Stimulated activated CD4-positive, alpha-beta T cell treated with anti-CD3 and anti-CD28 coated beads, Interleukin-15, amount 100 ng/mL, for 48 hours (primary cell): ENCODE data around the gene LMO7.
A peak's percentile ranks its signal among the peaks of the same experiment; 100 is the strongest.
"Not testable (repeated sequence)": the region's sequence is repeated elsewhere in the genome, so short reads cannot be mapped to it uniquely, and the experiment has no call there.

Experiments used
- DNase-seq, 2 donors: peaks; one replicate each; pipeline ENCODE4 v3.0.0-alpha.2; 2020; ENCODE audit warnings: low read depth in 2 of 2

The LMO7 gene

DNA sequence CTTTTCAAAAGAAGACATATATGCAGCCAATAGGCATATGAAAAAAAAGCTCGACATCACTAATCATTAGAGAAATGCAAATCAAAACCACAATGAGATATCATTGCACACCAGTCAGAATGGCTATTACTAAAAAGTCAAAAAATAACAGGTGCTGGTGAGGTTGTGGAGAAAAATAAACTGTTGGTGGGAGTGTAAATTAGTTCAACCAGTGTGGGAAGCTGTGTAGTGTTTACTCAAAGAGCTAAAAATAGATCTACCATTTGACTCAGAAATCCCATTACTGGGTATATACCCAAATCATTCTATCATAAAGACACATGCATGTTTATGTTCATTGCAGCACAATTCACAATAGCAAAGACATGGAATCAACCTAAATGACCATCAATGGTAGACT is 106.9 kb downstream of the LMO7 start:
- DNase-seq = not testable (repeated sequence)

DNA sequence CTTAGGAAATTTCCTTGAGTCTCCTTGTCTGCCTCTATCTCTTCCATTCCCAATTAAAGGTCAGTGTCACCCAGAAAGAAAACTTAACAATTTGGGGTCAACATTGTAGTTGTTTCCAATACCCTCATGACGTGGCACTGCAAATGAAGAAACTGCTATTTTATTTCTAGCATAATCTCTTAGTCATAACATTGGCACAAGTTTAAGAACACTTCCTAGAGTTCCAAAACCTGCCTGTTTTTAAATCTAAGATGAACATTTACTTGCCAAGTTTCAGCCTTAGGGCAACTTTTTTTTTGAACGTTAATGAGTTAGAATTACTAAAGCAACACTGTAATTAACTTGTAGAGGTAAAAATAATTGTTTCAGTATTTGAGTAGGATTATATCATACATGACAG is 108.0 kb downstream of the LMO7 start:
- DNase-seq = no peak

DNA sequence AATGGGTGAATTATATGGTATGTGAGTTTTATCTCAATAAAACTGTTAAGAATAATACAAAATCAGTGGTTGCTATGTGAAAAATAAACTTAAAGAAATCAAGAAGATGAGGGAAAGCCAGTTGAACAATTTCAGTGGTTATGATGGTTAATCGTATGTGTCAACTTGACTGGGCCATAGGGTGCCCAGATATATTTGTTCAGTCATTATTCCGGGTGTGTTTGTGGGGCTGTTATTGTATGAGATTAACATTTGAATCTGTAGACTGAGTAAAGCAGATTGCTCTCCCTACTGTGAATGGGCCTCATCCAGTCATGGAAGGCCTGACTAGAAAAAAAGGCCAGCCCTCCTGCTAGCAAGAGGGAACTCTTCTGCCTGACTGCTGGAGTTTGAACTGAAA is 109.3 kb downstream of the LMO7 start:
- no peak for DNase-seq

DNA sequence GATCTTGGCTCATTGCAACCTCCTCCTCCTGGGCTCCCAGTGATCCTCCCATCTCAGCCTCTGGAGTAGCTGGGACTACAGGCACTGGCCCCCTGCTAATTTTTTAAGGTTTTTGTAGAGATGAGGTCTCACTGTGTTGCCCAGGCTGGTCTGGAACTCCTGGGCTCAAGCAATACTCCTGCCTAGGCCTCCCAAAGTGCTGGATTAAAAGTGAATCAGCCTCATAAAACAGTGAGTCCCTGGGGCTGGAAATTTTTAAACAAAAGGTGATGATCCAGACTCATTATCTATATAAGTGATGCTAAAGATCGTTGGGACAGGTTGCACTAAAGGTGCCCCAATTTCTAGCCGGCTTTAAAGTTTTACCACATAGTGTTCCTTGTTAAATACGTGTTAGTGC is 112.7 kb downstream of the LMO7 start:
- DNase-seq = no peak

DNA sequence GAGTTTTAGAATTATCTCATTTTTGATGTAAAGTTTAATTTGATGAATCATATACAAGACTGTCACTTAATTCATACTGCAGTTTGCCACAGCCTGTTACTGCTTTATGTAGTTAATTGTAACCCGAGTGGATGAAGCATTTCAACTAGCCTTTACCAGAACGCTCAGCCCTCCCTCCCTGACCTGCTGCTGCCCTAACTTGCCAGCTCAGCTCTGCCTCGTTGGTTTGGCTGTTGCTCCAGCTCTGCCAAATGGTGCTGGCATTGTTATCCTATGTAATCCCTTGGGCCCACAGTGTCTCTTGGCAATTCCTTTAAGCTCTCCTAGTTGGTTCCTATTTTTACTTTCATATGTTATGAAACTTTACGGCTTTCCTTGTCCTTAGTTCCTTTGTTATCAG is 113.3 kb downstream of the LMO7 start:
- no peak for DNase-seq

DNA sequence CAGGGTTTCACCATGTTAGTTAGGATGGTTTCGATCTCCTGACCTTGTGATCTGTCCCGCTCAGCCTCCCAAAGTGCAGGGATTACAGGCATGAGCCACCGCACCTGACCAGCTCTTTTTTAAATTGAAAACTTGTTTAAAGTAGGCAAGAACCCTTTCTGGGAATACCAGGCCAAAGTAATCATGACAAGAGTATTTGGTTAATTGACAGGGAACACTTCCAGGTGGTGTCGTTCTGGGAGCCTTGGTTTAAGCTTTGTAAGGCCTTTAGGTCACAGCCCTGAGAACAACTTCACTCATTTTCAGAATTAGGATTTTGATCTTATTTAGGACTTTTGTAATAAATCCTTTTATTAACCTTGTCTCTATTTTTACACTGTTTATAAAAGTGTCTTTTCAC is 115.2 kb downstream of the LMO7 start:
- DNase-seq = no peak

DNA sequence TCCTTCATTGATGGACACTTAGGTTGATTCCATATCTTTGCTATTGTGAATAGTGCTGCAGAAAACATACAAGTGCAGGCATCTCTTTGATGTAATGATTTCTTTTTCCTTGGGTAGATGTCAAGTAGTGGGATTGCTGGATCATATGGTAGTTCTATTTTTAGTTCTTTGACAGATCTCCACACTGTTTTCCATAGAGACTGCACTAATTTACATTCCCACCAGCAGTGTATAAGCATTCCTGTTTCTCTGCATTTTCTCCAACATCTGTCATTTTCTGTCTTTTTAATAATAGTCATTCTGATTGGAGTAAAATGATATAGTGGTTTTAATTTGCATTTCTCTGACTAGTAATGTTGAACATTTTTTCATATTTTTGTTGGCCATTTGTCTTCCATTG is 116.7 kb downstream of the LMO7 start:
- no peak for DNase-seq

DNA sequence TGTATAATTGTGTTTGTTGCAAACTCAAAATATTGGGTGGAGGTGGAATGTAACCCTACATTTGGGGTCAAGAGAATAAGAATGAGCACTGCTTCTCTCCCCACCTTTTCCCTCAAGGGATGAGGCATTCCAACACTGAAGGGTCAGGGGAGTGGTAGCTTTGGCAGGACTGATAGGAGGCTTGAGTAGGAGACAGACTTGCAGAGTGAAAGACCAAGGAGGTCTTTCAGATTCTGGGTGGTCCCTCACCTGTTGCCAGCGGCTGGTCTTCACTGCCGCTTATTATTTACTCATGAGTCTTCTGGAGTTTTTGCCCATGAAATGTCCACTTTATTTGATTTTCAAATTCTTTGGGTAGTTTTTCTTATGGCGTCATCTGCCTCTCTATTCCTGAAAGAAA is 118.8 kb downstream of the LMO7 start:
- no peak for DNase-seq

DNA sequence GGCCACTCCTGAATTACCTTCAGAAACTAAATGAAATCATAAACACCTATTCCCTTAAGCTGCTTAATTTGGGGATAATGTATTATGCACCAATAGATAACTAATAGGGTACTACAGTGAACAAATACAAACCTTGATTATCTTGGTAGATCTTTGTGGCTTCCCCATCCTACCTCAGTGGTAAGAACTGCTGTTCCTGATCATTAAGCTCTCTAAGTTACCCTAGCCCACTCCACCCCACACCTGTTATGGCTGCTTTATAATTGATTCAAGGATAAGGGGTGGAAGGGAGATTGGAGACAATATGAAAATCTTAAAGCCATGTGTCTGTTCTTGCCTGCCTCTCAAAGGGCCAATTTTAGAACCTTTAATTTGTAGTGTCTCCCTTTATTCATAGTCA is 121.2 kb downstream of the LMO7 start:
- no peak for DNase-seq

DNA sequence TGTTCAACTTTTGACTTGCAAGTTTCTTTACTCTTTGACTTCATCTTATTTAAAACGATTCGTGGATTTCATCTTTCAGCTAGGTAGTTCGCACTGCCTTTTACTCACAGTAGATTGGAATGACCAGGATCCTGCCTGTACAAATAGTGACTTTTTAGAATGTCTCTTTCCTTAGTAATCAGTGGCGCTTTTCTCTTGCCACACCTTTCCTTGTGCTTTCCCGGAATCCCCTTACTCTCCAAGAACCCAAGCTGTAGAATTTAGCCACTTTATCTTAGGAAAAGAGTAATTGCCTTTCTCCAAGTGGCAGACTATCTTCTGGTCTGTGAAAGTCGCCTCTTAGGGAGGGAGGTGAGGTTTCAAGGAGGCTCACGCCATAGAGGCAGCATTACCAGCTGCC is 123.4 kb downstream of the LMO7 start:
- DNase-seq = no peak

DNA sequence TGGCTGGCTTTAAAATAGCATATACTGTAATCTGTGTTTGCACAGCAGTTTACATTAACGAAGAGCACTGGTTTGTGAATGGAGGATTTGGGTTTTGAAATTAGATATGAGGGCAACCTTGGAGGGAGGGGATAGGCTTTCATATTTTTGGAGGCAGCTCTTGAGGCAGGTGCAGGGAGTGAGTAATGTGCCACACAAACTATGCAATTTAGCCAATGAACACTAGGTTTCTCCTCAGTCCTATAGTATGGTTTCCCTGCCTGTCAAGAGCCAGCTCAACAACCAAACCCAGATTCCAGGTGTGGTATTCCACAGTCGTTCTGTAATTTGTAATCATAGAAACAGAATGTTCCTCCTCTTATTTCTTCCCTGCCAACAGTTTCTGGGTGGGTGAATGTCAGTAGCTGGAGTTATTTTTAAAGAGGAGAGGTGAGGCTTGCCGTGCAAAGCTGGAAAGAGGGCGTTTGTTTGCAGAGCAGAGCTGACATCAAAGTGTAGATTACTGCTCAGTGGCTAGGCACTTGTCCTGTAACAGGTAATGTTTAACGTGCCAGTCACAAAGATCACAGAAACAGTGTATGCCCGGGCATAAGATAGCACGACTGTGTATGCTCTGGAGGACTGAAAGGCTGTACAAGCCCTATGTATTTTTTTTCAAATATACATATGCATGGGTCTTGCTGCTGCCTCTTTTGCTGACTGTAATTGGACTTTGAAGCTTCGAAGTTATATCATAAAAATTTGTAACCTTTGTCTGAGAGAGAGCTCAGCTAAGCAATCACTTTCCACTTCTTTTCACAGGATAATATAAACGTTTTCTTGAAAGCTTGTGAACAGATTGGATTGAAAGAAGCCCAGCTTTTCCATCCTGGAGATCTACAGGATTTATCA is 124.2 kb downstream of the LMO7 start:
- DNase-seq = no peak

DNA sequence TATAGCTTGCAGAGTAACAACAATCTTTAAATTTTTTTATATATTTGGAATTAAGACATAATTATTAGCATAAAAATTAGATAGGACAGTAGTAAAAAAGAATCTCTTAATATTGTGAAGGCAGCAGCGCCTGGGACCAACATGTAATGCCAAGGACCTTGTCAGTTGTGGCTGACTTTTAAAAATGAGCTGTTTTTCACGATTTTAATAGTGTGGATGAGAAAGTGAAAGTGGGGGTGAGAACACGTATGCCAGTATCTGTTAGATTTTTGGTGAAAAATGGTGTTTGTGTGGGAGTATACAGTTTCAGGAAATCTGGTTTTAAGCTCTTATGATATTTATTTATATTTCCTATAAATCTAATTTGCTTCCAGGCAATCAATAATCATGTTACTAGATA is 125.2 kb downstream of the LMO7 start:
- DNase-seq = no peak

DNA sequence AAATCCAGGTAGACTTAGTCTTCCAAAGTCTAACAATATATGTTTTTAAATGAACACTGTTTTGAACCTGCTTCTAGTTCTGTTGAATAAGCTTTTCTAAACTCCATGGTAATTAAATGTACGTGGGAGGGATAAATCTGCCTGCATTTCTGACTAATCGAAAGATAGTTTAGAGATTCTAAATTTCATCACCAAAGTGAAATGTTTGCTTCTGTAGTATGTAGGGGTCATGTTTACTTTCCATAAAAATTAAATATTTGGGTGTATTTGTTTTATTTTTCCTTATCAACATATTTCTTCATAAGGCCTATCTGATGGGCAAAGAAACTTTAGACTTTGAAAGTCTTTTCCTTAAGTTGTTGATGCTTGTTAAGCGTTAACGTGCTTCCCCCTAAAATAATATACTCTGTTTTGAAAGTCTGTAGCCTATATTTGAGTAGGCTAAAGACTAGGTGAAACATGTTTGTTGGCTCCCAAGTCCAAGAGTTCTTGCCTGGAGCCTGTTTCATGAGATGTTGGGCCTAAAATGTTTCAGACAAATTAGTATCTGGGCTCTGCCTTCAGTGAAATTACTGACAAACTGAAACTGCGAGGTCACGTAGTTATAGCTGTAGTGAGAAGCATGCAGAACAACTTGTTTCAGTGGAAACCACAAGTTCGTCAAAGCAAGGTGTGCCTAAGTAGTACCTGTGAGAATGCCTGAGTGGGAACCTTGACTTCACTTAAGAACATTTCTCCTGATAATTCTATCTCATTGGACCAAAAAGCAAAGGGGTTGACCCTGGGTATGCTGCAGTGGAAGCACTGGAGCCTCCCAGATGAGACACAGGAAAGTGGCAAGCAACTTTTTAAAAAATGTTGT is 126.2 kb downstream of the LMO7 start:
- DNase-seq = peak in 1 of 2 donors; percentile 14

DNA sequence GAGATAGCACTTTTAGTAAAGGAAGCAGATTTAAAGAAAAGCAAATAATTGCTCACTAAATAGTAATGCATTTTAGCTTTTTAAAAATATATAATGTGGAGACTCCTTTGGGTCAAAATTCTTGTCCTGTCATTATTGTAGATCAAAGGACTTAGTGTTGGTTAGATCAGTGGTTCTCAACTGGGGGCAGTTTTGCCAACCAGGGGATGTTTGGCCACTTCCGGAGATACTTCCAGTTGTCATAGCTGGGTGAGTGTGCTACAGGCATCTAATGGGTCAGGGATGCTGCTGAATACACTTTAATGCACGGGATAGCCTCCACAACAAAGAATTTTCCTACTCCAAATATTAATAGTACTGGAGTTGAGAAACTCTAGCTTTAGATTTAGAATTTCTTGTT is 126.8 kb downstream of the LMO7 start:
- DNase-seq = no peak

DNA sequence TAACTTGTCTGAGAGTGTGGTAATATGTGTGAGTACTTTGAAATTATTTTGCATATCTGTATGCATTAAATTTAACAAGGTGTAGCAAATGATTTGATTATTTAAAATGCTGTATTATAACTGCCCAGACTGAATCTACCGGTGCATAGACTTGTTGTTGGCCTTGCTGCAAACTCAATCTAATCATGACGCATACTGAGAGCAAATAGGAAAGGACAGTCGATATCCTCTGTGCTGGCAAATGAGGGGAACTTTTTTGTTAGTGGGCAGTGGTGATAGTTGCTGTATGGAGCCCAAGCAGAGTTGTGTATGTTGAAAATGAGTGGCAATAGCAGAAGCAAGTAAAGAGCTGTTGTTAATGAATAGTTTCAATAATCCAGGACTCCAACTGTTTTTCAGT is 127.4 kb downstream of the LMO7 start:
- no peak for DNase-seq

DNA sequence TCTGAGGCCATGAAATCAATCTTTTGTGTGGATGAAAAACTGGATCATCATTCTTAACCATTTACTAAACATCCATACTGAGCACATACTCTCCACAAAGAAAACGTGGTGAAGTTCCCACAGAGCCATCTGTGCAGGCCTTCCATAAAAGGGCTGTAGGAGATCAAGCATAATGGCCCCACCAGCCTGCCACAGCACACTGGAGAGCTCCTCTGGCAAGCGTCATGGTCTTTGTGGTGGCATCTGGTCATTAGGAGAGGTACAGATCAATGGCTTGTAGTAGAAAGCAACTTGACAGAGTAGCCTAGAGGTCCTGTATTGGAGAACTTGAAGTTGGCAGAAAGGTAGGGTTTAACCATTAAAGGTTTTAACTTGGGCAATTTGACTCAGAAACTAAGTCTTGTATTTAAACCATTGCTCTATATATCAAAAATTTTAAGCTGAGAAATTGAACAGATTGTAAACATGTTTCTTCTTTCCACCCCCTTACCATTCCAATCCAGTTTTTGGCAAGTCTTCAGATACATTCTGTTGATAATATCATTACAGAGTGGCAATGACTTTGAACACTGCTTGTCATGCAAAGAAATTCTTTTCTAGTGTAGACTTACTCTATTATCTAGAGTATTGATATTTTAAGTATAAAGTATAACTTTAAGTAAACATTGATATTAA is 128.3 kb downstream of the LMO7 start:
- DNase-seq = no peak

DNA sequence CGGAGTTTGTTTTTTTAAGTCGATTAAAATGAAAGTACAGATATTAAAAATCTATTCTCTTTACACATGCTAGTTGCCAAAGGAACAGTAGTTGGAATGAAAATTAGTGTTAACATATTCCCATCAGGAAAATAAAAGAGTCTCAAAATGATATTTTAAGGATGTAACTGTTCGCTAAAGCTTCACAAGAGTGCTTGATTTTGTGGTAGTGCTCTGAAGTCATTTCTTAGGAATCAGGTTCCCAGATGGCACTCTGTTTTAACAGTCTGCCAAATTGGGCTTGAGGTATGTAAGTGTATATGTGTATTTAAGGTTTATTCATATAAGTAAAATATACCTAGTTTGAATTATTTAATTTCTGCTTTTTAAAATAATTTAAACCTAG is 128.8 kb downstream of the LMO7 start:
- no peak for DNase-seq

DNA sequence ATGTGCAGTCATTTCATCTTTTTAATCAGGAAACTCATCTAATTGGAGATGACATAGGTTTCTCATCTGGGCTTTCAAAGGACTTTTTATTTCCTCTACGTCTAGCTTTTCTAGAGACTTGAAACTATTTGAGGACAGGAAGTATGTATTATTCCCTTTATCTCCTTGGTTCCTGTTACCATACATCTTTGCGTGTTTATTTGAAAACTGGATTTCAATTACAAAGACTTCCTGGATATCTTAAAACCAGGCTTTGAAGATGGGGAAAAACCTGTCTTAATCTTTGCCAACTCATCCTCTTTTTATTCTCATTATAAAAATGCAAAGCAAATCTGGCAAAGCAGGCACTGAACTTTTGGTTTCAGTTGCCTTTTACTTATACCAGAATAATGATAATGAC is 130.5 kb downstream of the LMO7 start:
- DNase-seq = no peak

DNA sequence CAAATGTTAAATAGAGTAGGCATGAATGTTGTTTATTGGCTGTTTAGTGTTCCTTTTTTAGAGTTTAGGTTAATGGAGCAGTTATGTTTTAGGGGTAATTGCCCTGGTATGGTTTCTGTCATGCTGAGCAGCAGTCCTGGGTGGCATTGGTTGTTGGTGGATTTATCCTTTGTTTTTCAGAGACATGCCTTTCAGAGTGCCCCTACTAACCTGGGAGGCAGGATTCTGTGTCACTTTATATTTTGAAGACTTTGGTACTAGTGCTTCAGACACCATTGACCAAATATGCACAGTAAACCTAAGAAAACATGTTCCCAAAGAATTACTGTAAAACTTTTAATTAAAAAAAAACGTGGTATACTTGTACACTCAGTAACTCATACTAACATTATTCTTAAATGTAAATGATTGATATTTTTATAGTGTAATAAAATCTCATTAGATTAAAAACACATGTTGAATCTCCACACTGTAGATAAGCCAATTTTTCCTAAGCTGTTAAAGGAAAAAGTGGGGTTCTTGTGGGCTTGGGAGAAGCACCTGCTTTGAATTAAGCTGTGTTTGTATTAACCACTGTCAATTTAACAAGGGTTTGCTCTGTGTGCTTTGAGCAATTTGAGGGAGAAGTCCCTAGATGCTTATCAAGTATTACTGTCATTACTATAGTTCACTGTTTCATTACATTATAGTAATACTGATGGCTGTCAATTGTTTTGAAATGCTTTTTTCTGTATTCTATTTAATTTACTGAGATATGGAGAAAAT is 133.2 kb downstream of the LMO7 start:
- DNase-seq = no peak

DNA sequence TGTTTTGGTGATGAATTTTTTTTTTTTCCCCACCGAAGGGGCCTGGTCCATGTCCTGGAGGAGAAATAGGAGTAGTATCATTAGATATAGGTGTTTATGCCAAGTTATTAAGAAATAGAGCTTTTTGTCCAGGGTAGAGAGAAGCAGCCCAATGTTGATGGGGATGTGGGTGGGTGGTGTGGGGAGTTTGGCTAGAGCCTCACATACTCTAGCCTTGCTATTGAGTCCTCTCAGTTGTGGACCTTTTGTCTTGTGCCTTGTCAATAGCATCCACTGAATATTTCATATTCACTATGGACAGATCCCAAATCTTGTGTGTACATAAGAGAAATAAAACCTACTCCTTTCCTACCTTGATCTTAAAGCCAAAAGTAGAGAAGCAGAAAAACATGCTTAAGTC is 134.0 kb downstream of the LMO7 start:
- DNase-seq = no peak

DNA sequence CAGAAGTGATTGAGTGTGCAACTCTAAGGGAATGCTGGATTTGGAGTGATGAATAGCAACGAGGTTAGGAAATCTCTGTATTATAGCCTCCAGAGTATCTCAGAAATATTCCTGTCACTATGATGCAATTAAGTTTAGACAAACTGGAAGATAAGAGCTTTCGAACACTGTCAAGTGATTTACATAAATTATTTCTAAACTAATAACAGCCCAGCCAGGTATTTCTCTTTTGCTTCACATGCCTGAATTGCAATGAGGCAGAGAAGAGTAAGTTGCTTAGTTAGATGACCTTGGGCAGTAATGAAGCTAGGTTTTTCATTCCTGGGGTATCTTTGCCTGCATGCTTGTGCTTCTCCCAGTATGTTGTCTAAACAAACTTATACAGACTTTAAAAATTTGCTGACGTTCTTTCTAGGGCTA is 134.5 kb downstream of the LMO7 start:
- DNase-seq = no peak

DNA sequence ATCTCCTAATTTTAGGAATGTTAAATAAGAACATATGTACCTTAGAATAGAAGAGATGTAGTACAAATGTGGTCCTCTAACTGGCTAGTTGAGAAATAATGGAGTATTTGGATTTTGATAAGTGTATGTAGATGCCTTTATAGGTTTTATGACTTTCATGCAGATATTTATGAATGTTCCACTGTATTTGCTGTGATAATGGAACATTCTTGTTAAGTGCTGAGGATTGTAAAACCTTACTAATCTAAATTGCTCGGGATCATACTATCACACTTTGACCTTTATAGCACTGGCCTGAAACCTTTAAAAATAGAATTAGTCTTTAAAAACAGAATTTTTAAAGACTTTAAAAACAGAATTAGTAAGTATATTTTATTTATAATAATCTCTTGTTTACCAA is 135.1 kb downstream of the LMO7 start:
- no peak for DNase-seq
